Cardiac septum (tissue), 1 donor: ENCODE data around the gene JPH2. TPM values are rescaled to one million over a fixed set of nuclear protein-coding genes. Genes with fewer than 3 reads are reported as not detected.
A peak's percentile ranks its signal among the peaks of the same experiment; 100 is the strongest.
"Not testable (repeated sequence)": the region's sequence is repeated elsewhere in the genome, so short reads cannot be mapped to it uniquely, and the experiment has no call there.

ENCODE experiments used
- DNase-seq: peaks from one replicate; pipeline ENCODE4 v3.0.0-alpha.2; 2020; ENCODE audit warnings: low spot score
- intact Hi-C: fragments of 100-400 bp; cut with DNase I; formaldehyde crosslinking; loops from one replicate; pipeline ENCODE4 v1.14.0; 2022
- long read RNA-seq: library from polyadenylated mRNA; unstranded; transcript quantifications from one replicate; pipeline ENCODE4 v2.0.0, GENCODE V29; 2021
- total RNA-seq: library from RNA; stranded (reverse); fragmentation: NEBNext Ultra II Directional; extraction: Animal tissue kit (Norgen Biotek cat#: 25700); gene quantifications from one replicate; pipeline ENCODE4 v1.2.1, GENCODE V29; 2021
- donor health status: DM: no; HTN: no; CAD: no.

The JPH2 gene
- 182 TPM for total RNA-seq
- long read RNA-seq, full-length matches to known transcripts: 131 of 411 reads
- long read RNA-seq, partial matches to known transcripts: 236 of 411 reads
- long read RNA-seq, other reads (novel, unspliced or antisense): 44 of 411 reads

- intact Hi-C loops: loop anchor here (2.0 to 5.0 kb wide), 2 partner anchors 35 to 50 kb away; no protein-coding TSS in a partner anchor
- peak; percentile 89 for DNase-seq
These were observed at the start of gene JPH2 for GRCh38 chr20:44187054-44187771. Gene JPH2, minus strand, starts transcription at chr20:44187188. Its CDS starts 483 bp downstream, at chr20:44186705.

GRCh38 chr20:44235702-44236101, 48.7 kb upstream of the JPH2 start:
- no peak for DNase-seq
- intact Hi-C loops: no loop called here

- no peak for DNase-seq
- intact Hi-C loops: no loop called here
These were observed 47.8 kb upstream of the JPH2 start for GRCh38 chr20:44234566-44235317.

- intact Hi-C loops: no loop called here
- no peak for DNase-seq
These were observed 46.5 kb upstream of the JPH2 start for GRCh38 chr20:44233436-44234016.

GRCh38 chr20:44232469-44232856, 45.5 kb upstream of the JPH2 start:
- intact Hi-C loops, DNase-seq: not testable (repeated sequence)

- peak; percentile 33 for DNase-seq
- intact Hi-C loops: no loop called here
These were observed 44.9 kb upstream of the JPH2 start for GRCh38 chr20:44231713-44232468.

GRCh38 chr20:44231193-44231592, 44.2 kb upstream of the JPH2 start:
- intact Hi-C loops: no loop called here
- DNase-seq: peak; percentile 10

GRCh38 chr20:44228465-44229258, 41.7 kb upstream of the JPH2 start:
- no peak for DNase-seq
- intact Hi-C loops: no loop called here

GRCh38 chr20:44224637-44225036, 37.6 kb upstream of the JPH2 start:
- no peak for DNase-seq
- intact Hi-C loops: no loop called here

GRCh38 chr20:44223721-44224120, 36.7 kb upstream of the JPH2 start:
- no peak for DNase-seq
- intact Hi-C loops: no loop called here

- DNase-seq: no peak
- intact Hi-C loops: no loop called here
These were observed 35.8 kb upstream of the JPH2 start for GRCh38 chr20:44222633-44223368.

- DNase-seq: no peak
- intact Hi-C loops: no loop called here
These were observed 35.0 kb upstream of the JPH2 start for GRCh38 chr20:44222027-44222426.

GRCh38 chr20:44221368-44221954, 34.5 kb upstream of the JPH2 start:
- no peak for DNase-seq
- intact Hi-C loops: no loop called here

- DNase-seq: no peak
- intact Hi-C loops: loop anchor here (5.0 kb wide), 1 partner anchor 253 kb away; no protein-coding TSS in a partner anchor
These were observed 32.8 kb upstream of the JPH2 start for GRCh38 chr20:44219791-44220190.

GRCh38 chr20:44219170-44219730, 32.3 kb upstream of the JPH2 start:
- intact Hi-C loops: loop anchor here (5.0 kb wide), 1 partner anchor 253 kb away; no protein-coding TSS in a partner anchor
- DNase-seq: no peak

- no peak for DNase-seq
- intact Hi-C loops: loop anchor here (5.0 kb wide), 1 partner anchor 254 kb away; no protein-coding TSS in a partner anchor
These were observed 31.5 kb upstream of the JPH2 start for GRCh38 chr20:44218446-44218845.
